Gastrocnemius medialis (tissue), 4 donors: ENCODE data around the gene CSTF1. TPM values are rescaled to one million over a fixed set of nuclear protein-coding genes. Genes with fewer than 3 reads are reported as not detected.

Experiments used
- ATAC-seq, 2 donors: fragments of 150-250 bp; one replicate each; pipeline ENCODE4 v1.9.1; 2016
- DNase-seq, 2 donors: peaks; one replicate each; pipeline ENCODE4 v3.0.0-alpha.2; 2019
- H3K27ac ChIP-seq, 4 donors: fragments of 200-600 bp; sonication (generic); 1 replicate in 1 of 4; 2 replicates in 3 of 4; pipeline ENCODE4 v1.5.1; 2016 to 2018; ENCODE audit warnings: mild to moderate bottlenecking in 2 of 4, moderate library complexity in 1 of 4
- H3K27me3 ChIP-seq, 3 donors: fragments of 200-600 bp; sonication (generic) in 2 of 3; 1 replicate in 1 of 3; 2 replicates in 2 of 3; pipeline versions ENCODE4 v1.5.1 to v1.6.0; 2016 to 2019; ENCODE audit warnings: mild to moderate bottlenecking in 1 of 3, moderate library complexity in 1 of 3
- H3K36me3 ChIP-seq, 2 donors: fragments of 200-600 bp; sonication (generic) in 1 of 2; one replicate each; pipeline ENCODE4 v1.5.1; 2017 to 2018
- H3K4me1 ChIP-seq, 2 donors: fragments of 200-600 bp; sonication (generic) in 1 of 2; one replicate each; pipeline ENCODE4 v1.5.1; 2016 to 2017; ENCODE audit warnings: mild to moderate bottlenecking in 2 of 2
- H3K4me3 ChIP-seq, 4 donors: fragments of 200-600 bp; sonication (generic) in 3 of 4; 1 replicate in 1 of 4; 2 replicates in 3 of 4; pipeline ENCODE4 v1.5.1; 2016 to 2019; ENCODE audit warnings: mild to moderate bottlenecking in 2 of 4
- H3K9me3 ChIP-seq, 3 donors: fragments of 200-600 bp; sonication (generic) in 2 of 3; 1 replicate in 1 of 3; 2 replicates in 2 of 3; pipeline ENCODE4 v1.5.1; 2016 to 2019
- POLR2A ChIP-seq, 2 donors: fragments of 450-650 bp; IDR thresholded peaks; one replicate each; pipeline ENCODE4 v1.6.1; 2017; ENCODE audit warnings: antibody characterized with exemption in 2 of 2, mild to moderate bottlenecking in 2 of 2, moderate library complexity in 2 of 2
- in situ Hi-C, 4 donors: fragments of 200-750 bp; cut with MboI; loops; one replicate each; pipeline versions ENCODE4 v1.15.0 to v1.8.0; 2017; ENCODE audit warnings: low sequenced_read_pairs in 4 of 4
- intact Hi-C: fragments of 100-400 bp; cut with DNase I; formaldehyde crosslinking; loops from one replicate; pipeline ENCODE4 v1.15.1; 2023; ENCODE audit warnings: low total_unique reads
- total RNA-seq, 4 donors: library from RNA; depleted of rRNA; stranded (reverse); fragments of >200 nt; gene quantifications; one replicate each; pipeline versions ENCODE4 v1.1.0 to v1.2.3, GENCODE V29; 2016
- TF ChIP-seq, protein P1 (sequence below), 5 experiments: fragments of 450-650 bp in 3 of 5; fragments of 200-600 bp in 2 of 5; sonication (generic) in 2 of 5; IDR thresholded peaks in 4 of 5; conservative IDR thresholded peaks in 1 of 5; 1 replicate in 4 of 5; 2 replicates in 1 of 5; pipeline ENCODE4 v1.5.1; 2016 to 2019; ENCODE audit warnings: antibody characterized with exemption in 5 of 5, mild to moderate bottlenecking in 3 of 5, moderate library complexity in 3 of 5

CSTF1 gene
- total RNA-seq, 4 donors from 2014 or later, result 14.2 to 23.2 (median 18.9) TPM

- TF ChIP-seq, protein P1, sequence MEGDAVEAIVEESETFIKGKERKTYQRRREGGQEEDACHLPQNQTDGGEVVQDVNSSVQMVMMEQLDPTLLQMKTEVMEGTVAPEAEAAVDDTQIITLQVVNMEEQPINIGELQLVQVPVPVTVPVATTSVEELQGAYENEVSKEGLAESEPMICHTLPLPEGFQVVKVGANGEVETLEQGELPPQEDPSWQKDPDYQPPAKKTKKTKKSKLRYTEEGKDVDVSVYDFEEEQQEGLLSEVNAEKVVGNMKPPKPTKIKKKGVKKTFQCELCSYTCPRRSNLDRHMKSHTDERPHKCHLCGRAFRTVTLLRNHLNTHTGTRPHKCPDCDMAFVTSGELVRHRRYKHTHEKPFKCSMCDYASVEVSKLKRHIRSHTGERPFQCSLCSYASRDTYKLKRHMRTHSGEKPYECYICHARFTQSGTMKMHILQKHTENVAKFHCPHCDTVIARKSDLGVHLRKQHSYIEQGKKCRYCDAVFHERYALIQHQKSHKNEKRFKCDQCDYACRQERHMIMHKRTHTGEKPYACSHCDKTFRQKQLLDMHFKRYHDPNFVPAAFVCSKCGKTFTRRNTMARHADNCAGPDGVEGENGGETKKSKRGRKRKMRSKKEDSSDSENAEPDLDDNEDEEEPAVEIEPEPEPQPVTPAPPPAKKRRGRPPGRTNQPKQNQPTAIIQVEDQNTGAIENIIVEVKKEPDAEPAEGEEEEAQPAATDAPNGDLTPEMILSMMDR (IDR thresholded peaks at IDR 0.05 in 4 of 5, conservative IDR thresholded peaks at IDR 0.05 in 1 of 5), result no peak
- no peak for TF ChIP-seq POLR2A (IDR thresholded peaks at IDR 0.05)
- H3K36me3 ChIP-seq, result no peaks in the 10 kb centered on the region
- no peak for DNase-seq
Measured at GRCh38 chr20:56449459-56449858, 57.0 kb downstream of the CSTF1 start.

DNA sequence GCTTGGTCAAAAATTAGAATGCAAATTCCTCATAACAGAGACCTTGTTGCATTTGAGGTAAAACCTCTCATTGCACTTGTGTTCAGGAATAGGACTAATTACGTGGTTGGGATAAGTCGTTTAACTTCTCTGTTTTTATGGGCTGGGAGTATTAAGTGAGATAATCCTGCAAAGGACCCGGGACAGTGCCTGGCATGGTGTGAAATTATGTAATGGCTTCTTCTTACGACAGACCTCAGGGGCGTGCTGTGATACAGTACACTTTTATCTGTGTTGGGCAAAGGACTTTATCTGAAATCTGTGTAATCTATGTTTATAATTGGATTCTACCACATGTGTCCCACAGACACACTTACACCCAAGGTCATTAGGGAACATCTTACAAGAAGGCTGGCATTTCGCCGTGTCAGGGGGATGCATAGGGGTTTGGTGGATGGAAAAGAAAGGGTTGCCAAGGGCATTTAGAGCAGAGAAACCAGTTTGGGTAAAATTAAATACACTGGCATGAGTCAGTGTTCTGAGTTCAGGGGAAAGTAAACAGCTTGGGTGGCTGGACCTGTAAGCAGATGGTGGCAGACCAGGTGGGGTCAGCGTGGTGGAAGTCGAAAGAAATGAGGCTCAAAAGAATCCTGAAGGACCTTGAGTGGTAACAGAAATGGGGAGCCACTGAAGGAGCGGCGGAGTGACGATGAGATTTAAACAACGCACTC lies 58.8 kb downstream of the CSTF1 start:
- Histone ChIP-seq H3K4me3 (no peak overlapping the region), H3K27ac (no peak overlapping the region), H3K9me3 (no peaks in the 10 kb centered on the region), H3K27me3 (no peaks in the 10 kb centered on the region), H3K4me1 (no peaks in the 10 kb centered on the region), H3K36me3 (no peaks in the 10 kb centered on the region)
- ATAC-seq (no peak), DNase-seq (no peak)
- in situ Hi-C loops, result no loop called here
- TF ChIP-seq, protein P1 (IDR thresholded peaks at IDR 0.05 in 4 of 5, conservative IDR thresholded peaks at IDR 0.05 in 1 of 5), result no peak
- no peak for TF ChIP-seq POLR2A (IDR thresholded peaks at IDR 0.05)
- intact Hi-C loops, result no loop called here

More at GRCh38 chr20:56449459-56449858, 57.0 kb downstream of the CSTF1 start:
- Histone ChIP-seq H3K4me3 (no peak overlapping the region), H3K4me1 (no peaks in the 10 kb centered on the region), H3K9me3 (no peaks in the 10 kb centered on the region), H3K27me3 (no peaks in the 10 kb centered on the region), H3K27ac (no peak overlapping the region)
- in situ Hi-C loops, result no loop called here
- ATAC-seq, result no peak
- intact Hi-C loops, result no loop called here

DNA sequence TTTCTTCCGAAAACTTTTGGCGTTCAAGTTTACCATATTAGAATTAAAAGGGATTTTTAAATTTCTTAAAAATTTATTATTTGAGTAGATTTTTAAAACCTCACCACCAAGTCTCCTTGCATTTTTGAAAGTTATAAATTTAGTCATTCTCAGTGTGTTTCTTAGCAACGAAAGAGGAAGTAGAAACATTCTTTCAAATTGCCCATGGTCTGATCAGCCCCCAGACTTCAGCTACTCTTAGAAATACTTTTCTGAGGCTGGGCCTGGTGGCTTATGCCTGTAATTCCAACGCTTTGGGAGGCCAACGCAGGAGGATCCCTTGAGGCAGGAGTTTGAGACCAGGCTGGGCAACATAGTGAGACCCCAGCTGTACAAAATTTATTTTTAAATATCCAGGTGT lies 60.9 kb downstream of the CSTF1 start:
- ATAC-seq, result no peak
- in situ Hi-C loops (no loop called here), intact Hi-C loops (no loop called here)
- DNase-seq, result no peak
- Histone ChIP-seq H3K4me3 (no peak overlapping the region), H3K27ac (no peak overlapping the region), H3K9me3 (no peaks in the 10 kb centered on the region), H3K4me1 (no peaks in the 10 kb centered on the region), H3K36me3 (no peaks in the 10 kb centered on the region), H3K27me3 (no peaks in the 10 kb centered on the region)
- TF ChIP-seq, protein P1 (IDR thresholded peaks at IDR 0.05 in 4 of 5, conservative IDR thresholded peaks at IDR 0.05 in 1 of 5), result no peak
- TF ChIP-seq POLR2A (IDR thresholded peaks at IDR 0.05), result no peak

- intact Hi-C loops, result no loop called here
- DNase-seq (no peak), ATAC-seq (no peak)
- H3K36me3 ChIP-seq, result no peaks in the 10 kb centered on the region
- in situ Hi-C loops, result no loop called here
- no peaks in the 10 kb centered on the region for H3K27me3 ChIP-seq
- no peaks in the 10 kb centered on the region for H3K9me3 ChIP-seq
- no peak overlapping the region for H3K27ac ChIP-seq
- no peaks in the 10 kb centered on the region for H3K4me1 ChIP-seq
- H3K4me3 ChIP-seq, result no peak overlapping the region
- TF ChIP-seq, protein P1 (IDR thresholded peaks at IDR 0.05 in 4 of 5, conservative IDR thresholded peaks at IDR 0.05 in 1 of 5), result no peak
- TF ChIP-seq POLR2A (IDR thresholded peaks at IDR 0.05), result no peak
Measured at GRCh38 chr20:56454754-56455153, 62.3 kb downstream of the CSTF1 start.

Other genes starting within 250 kb of the CSTF1 start
- gene MC3R, start 143.9 kb upstream of the CSTF1 start, total RNA-seq, result not detected
- 10 to 100 TPM; 34.5 to 57.2 (median 41.4) TPM for gene FAM210B, start 33.7 kb upstream of the CSTF1 start, total RNA-seq
- 10 to 100 TPM in 1 of 4 donors, 1 to 10 TPM in 3; 1.6 to 11.3 (median 4.6) TPM for gene AURKA, start 430 bp upstream of the CSTF1 start, total RNA-seq
- gene CASS4, start 19.6 kb downstream of the CSTF1 start, total RNA-seq, result under 1 TPM in 3 of 4 donors, not detected in 1; 0.36 to 0.86 (median 0.72) TPM
- 10 to 100 TPM; 69.1 to 88.8 (median 77.5) TPM for gene RTF2, start 76.0 kb downstream of the CSTF1 start, total RNA-seq
- not detected for gene FAM209A, start 132.1 kb downstream of the CSTF1 start, total RNA-seq
- gene FAM209B, start 140.6 kb downstream of the CSTF1 start, total RNA-seq, result not detected
- gene TFAP2C, start 236.7 kb downstream of the CSTF1 start, total RNA-seq, result under 1 TPM in 2 of 4 donors, not detected in 2; 0.11 to 0.13 TPM